PC-9 (cell line): ENCODE measurements around the gene CFAP68. TPM values are rescaled to one million over a fixed set of nuclear protein-coding genes. Genes with fewer than 3 reads are reported as not detected.
"Not testable (repeated sequence)": the region's sequence is repeated elsewhere in the genome, so short reads cannot be mapped to it uniquely, and the experiment has no call there.

Source experiments
- BruUV-seq: library from RNA; stranded (reverse); fragments of 400-500 nt; replicated peaks from 2 replicates; lab custom pipeline; 2021; lab: Mats Ljungman, UMichigan
- CTCF ChIA-PET: fragments of 300-600 bp; sonication (Branson Sonifier 250); formaldehyde crosslinking; loops from one replicate; lab custom pipeline; 2022; ENCODE audit warnings: antibody characterized with exemption; lab: Charles Lee
- POLR2A ChIA-PET: fragments of 300-600 bp; sonication (Branson Sonifier 250); formaldehyde crosslinking; loops from one replicate; lab custom pipeline; 2022; ENCODE audit warnings: antibody characterized with exemption; ENCODE audit not compliant: unreplicated experiment; lab: Charles Lee
- DNase-seq, 2 experiments: peaks; one replicate each; pipeline versions ENCODE4 v3.0.0 to v3.0.0-alpha.2; 2015 to 2022; ENCODE audit warnings: mixed read lengths in 1 of 2
- H2AFZ ChIP-seq: fragments of 200-600 bp; sonication (generic); 2 replicates; pipeline ENCODE4 v1.8.1; 2017; ENCODE audit warnings: antibody characterized with exemption
- H3F3A ChIP-seq: fragments of 200-600 bp; sonication (generic); 2 replicates; pipeline ENCODE4 v1.8.1; 2017; ENCODE audit warnings: antibody characterized with exemption, mild to moderate bottlenecking, low read depth; ENCODE audit not compliant: insufficient read depth
- H3K27ac ChIP-seq: fragments of 200-600 bp; sonication (generic); 2 replicates; pipeline ENCODE4 v1.6.1; 2016; ENCODE audit warnings: mixed run types
- H3K27me3 ChIP-seq: fragments of 200-600 bp; sonication (generic); 2 replicates; pipeline ENCODE4 v1.6.1; 2016; ENCODE audit warnings: low read depth, mixed run types; ENCODE audit not compliant: insufficient read depth
- H3K36me3 ChIP-seq: fragments of 200-600 bp; sonication (generic); 2 replicates; pipeline ENCODE4 v1.6.1; 2016; ENCODE audit warnings: low read depth, mixed run types
- H3K4me1 ChIP-seq: fragments of 200-600 bp; sonication (generic); replicated peaks from 2 replicates; pipeline ENCODE4 v1.6.1; 2016; ENCODE audit warnings: mixed run types; ENCODE audit not compliant: insufficient read depth
- H3K4me2 ChIP-seq: fragments of 200-600 bp; sonication (generic); 2 replicates; pipeline ENCODE4 v1.6.1; 2017; ENCODE audit warnings: mixed run types
- H3K4me3 ChIP-seq: fragments of 200-600 bp; sonication (generic); 2 replicates; pipeline ENCODE4 v1.6.1; 2016; ENCODE audit warnings: mixed run types
- H3K79me2 ChIP-seq: fragments of 200-600 bp; sonication (generic); 2 replicates; pipeline ENCODE4 v1.6.1; 2017; ENCODE audit warnings: low read depth, mixed run types
- H3K9me2 ChIP-seq: fragments of 200-600 bp; sonication (generic); 2 replicates; pipeline ENCODE4 v1.8.1; 2017; ENCODE audit warnings: mild to moderate bottlenecking; ENCODE audit not compliant: insufficient read depth
- H3K9me3 ChIP-seq: fragments of 200-600 bp; sonication (generic); 2 replicates; pipeline ENCODE4 v1.8.1; 2016; ENCODE audit warnings: low read depth; ENCODE audit not compliant: insufficient read depth
- H4K20me1 ChIP-seq: fragments of 200-600 bp; sonication (generic); 2 replicates; pipeline ENCODE4 v1.8.1; 2017; ENCODE audit not compliant: insufficient read depth
- EZH2 ChIP-seq: fragments of 200-600 bp; sonication (generic); IDR thresholded peaks from 2 replicates; pipeline ENCODE4 v1.8.0; 2017; ENCODE audit warnings: antibody characterized with exemption, low read depth
- intact Hi-C: fragments of 100-400 bp; cut with micrococcal nuclease; formaldehyde crosslinking; loops from one replicate; pipeline ENCODE4 v1.10.0; 2022; ENCODE audit not compliant: unreplicated experiment
- total RNA-seq: library from RNA; stranded (reverse); gene quantifications from 2 replicates; pipeline ENCODE4 v1.2.3, GENCODE V29; 2021
- TF ChIP-seq, protein P1 (sequence below): fragments of 200-600 bp; sonication (generic); conservative IDR thresholded peaks from 2 replicates; pipeline ENCODE4 v1.6.1; 2017; ENCODE audit warnings: mixed run types, antibody characterized with exemption, mild to moderate bottlenecking, moderate library complexity

Gene CFAP68
- total RNA-seq, 1 experiment from 2014 or later = 46.8 TPM

DNA sequence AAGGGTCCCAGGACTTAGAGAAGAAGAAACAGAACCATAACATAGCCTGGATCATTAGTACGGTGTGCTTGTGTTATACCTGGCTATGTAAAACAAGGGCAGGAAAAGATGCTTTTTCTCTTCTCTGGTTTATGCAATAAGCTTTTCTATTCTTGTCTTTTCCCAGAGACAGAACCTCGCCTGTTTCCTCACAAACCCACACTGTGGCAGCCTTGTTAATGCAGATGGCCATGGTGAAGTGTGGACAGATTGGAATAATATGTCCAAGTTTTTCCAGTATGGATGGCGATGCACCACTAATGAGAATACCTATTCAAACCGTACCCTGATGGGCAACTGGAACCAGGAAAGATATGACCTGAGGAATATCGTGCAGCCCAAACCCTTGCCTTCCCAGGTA lies 2.9 kb downstream of the CFAP68 start:
- H3K9me2 ChIP-seq = no peaks in the 10 kb centered on the region
- CTCF ChIA-PET = no interaction called here
- no peaks in the 10 kb centered on the region for H3K36me3 ChIP-seq
- H3K79me2 ChIP-seq = peaks cover 15% of the 10 kb centered on the region
- TF ChIP-seq, protein P1, sequence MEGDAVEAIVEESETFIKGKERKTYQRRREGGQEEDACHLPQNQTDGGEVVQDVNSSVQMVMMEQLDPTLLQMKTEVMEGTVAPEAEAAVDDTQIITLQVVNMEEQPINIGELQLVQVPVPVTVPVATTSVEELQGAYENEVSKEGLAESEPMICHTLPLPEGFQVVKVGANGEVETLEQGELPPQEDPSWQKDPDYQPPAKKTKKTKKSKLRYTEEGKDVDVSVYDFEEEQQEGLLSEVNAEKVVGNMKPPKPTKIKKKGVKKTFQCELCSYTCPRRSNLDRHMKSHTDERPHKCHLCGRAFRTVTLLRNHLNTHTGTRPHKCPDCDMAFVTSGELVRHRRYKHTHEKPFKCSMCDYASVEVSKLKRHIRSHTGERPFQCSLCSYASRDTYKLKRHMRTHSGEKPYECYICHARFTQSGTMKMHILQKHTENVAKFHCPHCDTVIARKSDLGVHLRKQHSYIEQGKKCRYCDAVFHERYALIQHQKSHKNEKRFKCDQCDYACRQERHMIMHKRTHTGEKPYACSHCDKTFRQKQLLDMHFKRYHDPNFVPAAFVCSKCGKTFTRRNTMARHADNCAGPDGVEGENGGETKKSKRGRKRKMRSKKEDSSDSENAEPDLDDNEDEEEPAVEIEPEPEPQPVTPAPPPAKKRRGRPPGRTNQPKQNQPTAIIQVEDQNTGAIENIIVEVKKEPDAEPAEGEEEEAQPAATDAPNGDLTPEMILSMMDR = no peak
- no peak for TF ChIP-seq EZH2
- no peak overlapping the region for H3K4me3 ChIP-seq
- H4K20me1 ChIP-seq = no peaks in the 10 kb centered on the region
- no peaks in the 10 kb centered on the region for H3K27me3 ChIP-seq
- intact Hi-C loops = no loop called here
- POLR2A ChIA-PET = interaction anchor here (0.5 kb wide), 1 partner anchor 18 kb away, joined by 9 read pairs; no protein-coding TSS in a partner anchor
- no peak for DNase-seq
- H3K4me2 ChIP-seq = no peak overlapping the region
- H3K9me3 ChIP-seq = no peaks in the 10 kb centered on the region
- peaks cover 14% of the 10 kb centered on the region for H3F3A ChIP-seq
- no peak overlapping the region for H2AFZ ChIP-seq
- no TSS peak for BruUV-seq
- H3K4me1 ChIP-seq = peaks cover 10% of the 10 kb centered on the region
- no peak overlapping the region for H3K27ac ChIP-seq

DNA sequence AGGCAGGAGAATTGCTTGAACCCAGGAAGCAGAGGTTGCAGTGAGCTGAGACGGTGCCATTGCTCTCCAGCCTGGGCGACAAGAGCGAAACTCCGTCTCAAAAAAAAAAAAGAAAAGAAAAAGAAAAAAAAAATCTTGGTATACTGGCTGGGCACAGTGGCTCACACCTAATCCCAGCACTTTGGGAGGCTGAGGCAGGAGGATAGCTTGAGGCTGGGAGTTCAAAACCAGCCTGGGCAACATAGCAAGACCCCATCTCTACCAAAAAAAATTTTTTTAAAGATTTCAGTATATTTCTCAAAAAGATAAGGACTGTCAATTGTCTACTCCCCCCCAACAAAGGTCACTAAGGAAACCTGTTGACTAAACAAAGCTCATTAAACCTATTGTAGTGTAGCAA lies 5.7 kb downstream of the CFAP68 start:
- H3K27me3 ChIP-seq, H4K20me1 ChIP-seq, H3K36me3 ChIP-seq, POLR2A ChIA-PET, DNase-seq, H3F3A ChIP-seq, H2AFZ ChIP-seq, H3K79me2 ChIP-seq, BruUV-seq, H3K4me3 ChIP-seq, H3K9me2 ChIP-seq, H3K27ac ChIP-seq, intact Hi-C loops, H3K4me2 ChIP-seq, H3K4me1 ChIP-seq, H3K9me3 ChIP-seq: not testable (repeated sequence)
- CTCF ChIA-PET = interaction anchor here (0.6 kb wide), 1 partner anchor 1685 kb away, joined by 3 read pairs; no protein-coding TSS in a partner anchor

DNA sequence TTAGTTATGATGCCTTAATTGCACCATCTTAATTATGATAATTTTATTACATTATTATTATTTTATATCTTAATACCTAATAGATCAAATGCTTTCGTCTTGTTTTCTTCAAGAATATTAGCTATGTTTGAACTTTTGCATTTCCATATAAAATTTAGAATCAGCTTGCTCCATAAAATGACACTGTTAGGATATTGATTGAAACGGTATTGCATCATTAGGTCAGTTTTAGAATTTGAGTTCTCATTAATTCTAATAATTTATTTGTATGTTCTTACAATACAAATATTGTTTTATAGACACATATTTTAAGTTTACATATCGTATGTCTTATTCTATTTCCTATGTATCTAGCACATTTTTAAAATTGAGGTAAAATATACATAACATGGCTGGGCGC lies 6.7 kb downstream of the CFAP68 start:
- no peaks in the 10 kb centered on the region for H3K36me3 ChIP-seq
- no peak for DNase-seq
- H3F3A ChIP-seq = no peaks in the 10 kb centered on the region; the same call in 1 of the 2 replicates
- no peaks in the 10 kb centered on the region for H3K79me2 ChIP-seq
- ChIA-PET CTCF (no interaction called here), POLR2A (no interaction called here)
- no peaks in the 10 kb centered on the region for H3K9me2 ChIP-seq
- TF ChIP-seq EZH2 = no peak
- TF ChIP-seq, protein P1 = no peak
- no peak overlapping the region for H2AFZ ChIP-seq
- H4K20me1 ChIP-seq = no peaks in the 10 kb centered on the region
- H3K4me1 ChIP-seq = no peaks in the 10 kb centered on the region
- intact Hi-C loops = no loop called here
- no peaks in the 10 kb centered on the region for H3K9me3 ChIP-seq
- H3K27ac ChIP-seq = no peak overlapping the region
- no TSS peak for BruUV-seq
- no peak overlapping the region for H3K4me3 ChIP-seq
- no peak overlapping the region for H3K4me2 ChIP-seq
- H3K27me3 ChIP-seq = no peaks in the 10 kb centered on the region

DNA sequence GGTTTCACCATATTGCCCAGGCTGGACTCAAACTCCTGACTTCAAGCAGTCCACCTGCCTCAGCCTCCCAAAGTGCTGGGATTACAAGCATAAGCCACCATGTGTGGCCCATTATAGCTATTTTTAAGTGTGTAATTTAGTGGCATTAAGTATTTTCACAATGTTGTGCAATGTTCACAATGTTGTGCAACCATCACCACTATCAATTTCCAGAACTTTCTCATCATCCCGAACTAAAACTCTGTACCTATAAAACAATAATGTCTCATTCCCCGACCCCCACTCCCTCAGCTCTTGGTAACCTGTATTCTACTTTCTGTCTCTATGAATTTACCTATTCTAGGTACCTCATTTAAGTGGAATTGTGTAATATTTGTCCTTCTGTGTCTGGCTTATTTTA lies 7.5 kb downstream of the CFAP68 start:
- no peak overlapping the region for H3K4me2 ChIP-seq
- H3K27me3 ChIP-seq = no peaks in the 10 kb centered on the region
- no peaks in the 10 kb centered on the region for H3K4me1 ChIP-seq
- H3K36me3 ChIP-seq = no peaks in the 10 kb centered on the region
- no peak overlapping the region for H3K27ac ChIP-seq
- intact Hi-C loops = no loop called here
- H4K20me1 ChIP-seq = no peaks in the 10 kb centered on the region
- H3K4me3 ChIP-seq = no peak overlapping the region
- H2AFZ ChIP-seq = no peak overlapping the region
- DNase-seq = no peak
- H3K9me2 ChIP-seq = no peaks in the 10 kb centered on the region
- H3F3A ChIP-seq = no peaks in the 10 kb centered on the region; the same call in 1 of the 2 replicates
- no peaks in the 10 kb centered on the region for H3K79me2 ChIP-seq
- no peaks in the 10 kb centered on the region for H3K9me3 ChIP-seq
- TF ChIP-seq, protein P1 = no peak
- TF ChIP-seq EZH2 = no peak
- POLR2A ChIA-PET = no interaction called here
- CTCF ChIA-PET = no interaction called here
- no TSS peak for BruUV-seq
